HepG2 (cell line): ENCODE results near the gene DHRS1. TPM values are rescaled to one million over a fixed set of nuclear protein-coding genes. Genes with fewer than 3 reads are reported as not detected.

Experiments used
- CBFB ChIP-seq: sonication (generic); formaldehyde crosslinking; IDR thresholded peaks from 2 replicates; pipeline ENCODE4 v1.4.0; 2020; ENCODE audit warnings: missing genetic modification reagents
- ESRRA ChIP-seq: sonication (generic); formaldehyde crosslinking; IDR thresholded peaks from 2 replicates; pipeline ENCODE4 v1.5.1; 2020; ENCODE audit warnings: mild to moderate bottlenecking, low read depth, missing genetic modification reagents
- GATAD2A ChIP-seq: IDR thresholded peaks from 2 replicates; pipeline ENCODE4 v1.6.1; 2016
- HNRNPLL ChIP-seq: fragments of 200-400 bp; formaldehyde crosslinking; IDR thresholded peaks from 2 replicates; pipeline ENCODE4 v1.6.1; 2017; ENCODE audit warnings: mild to moderate bottlenecking, low read depth, low read length; ENCODE audit not compliant: poor library complexity, severe bottlenecking
- MATR3 ChIP-seq: sonication (generic); formaldehyde crosslinking; IDR thresholded peaks from 2 replicates; pipeline ENCODE4 v1.4.0; 2020; ENCODE audit warnings: missing genetic modification reagents
- MIER3 ChIP-seq: IDR thresholded peaks from 2 replicates; pipeline ENCODE4 v1.6.1; 2016; ENCODE audit warnings: missing compliant biosample characterization, borderline replicate concordance
- NCOA2 ChIP-seq: sonication (generic); formaldehyde crosslinking; IDR thresholded peaks from 2 replicates; pipeline ENCODE4 v1.8.0; 2022; ENCODE audit warnings: inconsistent platforms
- RAD51 ChIP-seq: fragments of 450-650 bp; IDR thresholded peaks from 2 replicates; pipeline ENCODE4 v1.6.1; 2016; ENCODE audit warnings: borderline replicate concordance
- RBFOX2 ChIP-seq: fragments of 200-400 bp; formaldehyde crosslinking; IDR thresholded peaks from 2 replicates; pipeline ENCODE4 v1.6.1; 2017; ENCODE audit warnings: low read depth, mild to moderate bottlenecking, low read length
- SNAPC2 ChIP-seq: sonication (generic); formaldehyde crosslinking; IDR thresholded peaks from 2 replicates; pipeline ENCODE4 v1.8.1; 2022; ENCODE audit warnings: mild to moderate bottlenecking, missing genetic modification reagents
- SOX13 ChIP-seq, 3 experiments: fragments of 450-650 bp in 1 of 3; sonication (generic) in 1 of 3; formaldehyde crosslinking in 1 of 3; IDR thresholded peaks in 2 of 3; conservative IDR thresholded peaks in 1 of 3; 2 replicates each; pipeline versions ENCODE4 v1.5.0 to v1.6.1; 2016 to 2020; ENCODE audit warnings: antibody characterized with exemption in 1 of 3, mild to moderate bottlenecking in 1 of 3, missing compliant biosample characterization in 1 of 3, missing genetic modification reagents in 1 of 3, moderate library complexity in 1 of 3
- YY1 ChIP-seq: IDR thresholded peaks from 2 replicates; pipeline ENCODE4 v1.6.1; 2011; ENCODE audit warnings: low read length, low read depth, moderate library complexity, mild to moderate bottlenecking; ENCODE audit not compliant: insufficient read depth, insufficient replicate concordance
- ZMYM2 ChIP-seq: sonication (generic); formaldehyde crosslinking; IDR thresholded peaks from 2 replicates; pipeline ENCODE4 v1.8.0; 2022; ENCODE audit warnings: mild to moderate bottlenecking, missing genetic modification reagents
- ZNF136 ChIP-seq: sonication (generic); formaldehyde crosslinking; IDR thresholded peaks from 2 replicates; pipeline ENCODE4 v1.8.1; 2022; ENCODE audit warnings: low read depth, mild to moderate bottlenecking, moderate library complexity, missing genetic modification reagents
- ZNF143 ChIP-seq: sonication (generic); formaldehyde crosslinking; IDR thresholded peaks from 2 replicates; pipeline ENCODE4 v1.4.0; 2020; ENCODE audit warnings: missing genetic modification reagents
- ZNF329 ChIP-seq: sonication (generic); formaldehyde crosslinking; IDR thresholded peaks from 2 replicates; pipeline ENCODE4 v1.9.0; 2021; ENCODE audit warnings: low read depth, mild to moderate bottlenecking, missing genetic modification reagents
- ZNF33A ChIP-seq: sonication (generic); formaldehyde crosslinking; IDR thresholded peaks from 2 replicates; pipeline ENCODE4 v1.5.1; 2020; ENCODE audit warnings: missing genetic modification reagents, mild to moderate bottlenecking, moderate library complexity, borderline replicate concordance
- ZNF383 ChIP-seq: sonication (generic); formaldehyde crosslinking; IDR thresholded peaks from 2 replicates; pipeline ENCODE4 v1.4.0; 2020; ENCODE audit warnings: missing genetic modification reagents, mild to moderate bottlenecking, borderline replicate concordance
- ZNF841 ChIP-seq: sonication (generic); formaldehyde crosslinking; IDR thresholded peaks from 2 replicates; pipeline ENCODE4 v1.8.1; 2023; ENCODE audit warnings: missing genetic modification reagents, borderline replicate concordance
- polyA plus RNA-seq, 8 experiments: library from polyadenylated mRNA; depleted of rRNA in 3 of 8; stranded (reverse) in 7 of 8; unstranded in 1 of 8; fragments of >200 nt; fragmentation: Illumina TruSeq in 4 of 8; extraction: Trizol in 4 of 8; gene quantifications; 2 replicates each; pipeline versions ENCODE4 v1.2.1 to v1.2.3, GENCODE V29; 2011 to 2016; ENCODE audit warnings: low read depth in 4 of 8, missing spikeins in 1 of 8, mixed read lengths in 1 of 8; ENCODE audit not compliant: insufficient read depth in 1 of 8
- total RNA-seq, 5 experiments: library from RNA; depleted of rRNA; stranded (reverse); fragments of >200 nt; fragmentation: Illumina TruSeq; extraction: Trizol; gene quantifications; 2 replicates each; pipeline ENCODE4 v1.2.3, GENCODE V29; 2016; ENCODE audit warnings: low read depth in 1 of 5
- TF ChIP-seq, protein P1 (sequence below): sonication (generic); formaldehyde crosslinking; IDR thresholded peaks from 2 replicates; pipeline ENCODE4 v1.4.0; 2020; ENCODE audit warnings: missing genetic modification reagents
- TF ChIP-seq, protein P2 (sequence below): sonication (generic); formaldehyde crosslinking; conservative IDR thresholded peaks from 2 replicates; pipeline ENCODE4 v1.4.0; 2020; ENCODE audit warnings: missing genetic modification reagents

The DHRS1 gene
- total and polyA plus RNA-seq, 2 of the 13 experiments (the other 11 are each of a cell fraction or from before 2014, with no cell fraction given) = 49.8 to 60.8 TPM

GRCh38 chr14:24299255-24300191, at the start of gene DHRS1, which contains the start of gene NOP9 (continued):
- TF ChIP-seq RAD51 (no peak), ZMYM2 (CRISPR knock-in tag) (no peak), CBFB (peak; percentile 72; the same call in 1 of the 2 replicates), ZNF329 (peak; percentile 82; the same call in 1 of the 2 replicates), ESRRA (CRISPR knock-in tag) (peak; percentile 67; the same call in 1 of the 2 replicates), ZNF33A (CRISPR knock-in tag) (no peak), ZNF143 (CRISPR knock-in tag) (peak; percentile 70; the same call in 1 of the 2 replicates), ZNF841 (CRISPR knock-in tag) (no peak), ZNF383 (peak; percentile 99; the same call in 1 of the 2 replicates), RBFOX2 (peak; percentile 94), SNAPC2 (CRISPR knock-in tag) (peak; percentile 82; the same call in 1 of the 2 replicates), ZNF136 (CRISPR knock-in tag) (peak; percentile 98), SOX13 (IDR thresholded peaks at IDR 0.05) (peak; percentile 46), SOX13 (CRISPR knock-in tag; conservative IDR thresholded peaks at IDR 0.05 in 1 of 2, IDR thresholded peaks at IDR 0.05 in 1 of 2) (peak in 1 of 2 experiments; percentile 75; a peak in 3 of 4 replicates), YY1 (peak; percentile 85), NCOA2 (peak; percentile 64; the same call in 1 of the 2 replicates), MIER3 (CRISPR knock-in tag) (peak; percentile 94), MATR3 (CRISPR knock-in tag) (peak; percentile 66; the same call in 1 of the 2 replicates), HNRNPLL (peak; percentile 94), GATAD2A (peak; percentile 79)
- TF ChIP-seq, protein P1, sequence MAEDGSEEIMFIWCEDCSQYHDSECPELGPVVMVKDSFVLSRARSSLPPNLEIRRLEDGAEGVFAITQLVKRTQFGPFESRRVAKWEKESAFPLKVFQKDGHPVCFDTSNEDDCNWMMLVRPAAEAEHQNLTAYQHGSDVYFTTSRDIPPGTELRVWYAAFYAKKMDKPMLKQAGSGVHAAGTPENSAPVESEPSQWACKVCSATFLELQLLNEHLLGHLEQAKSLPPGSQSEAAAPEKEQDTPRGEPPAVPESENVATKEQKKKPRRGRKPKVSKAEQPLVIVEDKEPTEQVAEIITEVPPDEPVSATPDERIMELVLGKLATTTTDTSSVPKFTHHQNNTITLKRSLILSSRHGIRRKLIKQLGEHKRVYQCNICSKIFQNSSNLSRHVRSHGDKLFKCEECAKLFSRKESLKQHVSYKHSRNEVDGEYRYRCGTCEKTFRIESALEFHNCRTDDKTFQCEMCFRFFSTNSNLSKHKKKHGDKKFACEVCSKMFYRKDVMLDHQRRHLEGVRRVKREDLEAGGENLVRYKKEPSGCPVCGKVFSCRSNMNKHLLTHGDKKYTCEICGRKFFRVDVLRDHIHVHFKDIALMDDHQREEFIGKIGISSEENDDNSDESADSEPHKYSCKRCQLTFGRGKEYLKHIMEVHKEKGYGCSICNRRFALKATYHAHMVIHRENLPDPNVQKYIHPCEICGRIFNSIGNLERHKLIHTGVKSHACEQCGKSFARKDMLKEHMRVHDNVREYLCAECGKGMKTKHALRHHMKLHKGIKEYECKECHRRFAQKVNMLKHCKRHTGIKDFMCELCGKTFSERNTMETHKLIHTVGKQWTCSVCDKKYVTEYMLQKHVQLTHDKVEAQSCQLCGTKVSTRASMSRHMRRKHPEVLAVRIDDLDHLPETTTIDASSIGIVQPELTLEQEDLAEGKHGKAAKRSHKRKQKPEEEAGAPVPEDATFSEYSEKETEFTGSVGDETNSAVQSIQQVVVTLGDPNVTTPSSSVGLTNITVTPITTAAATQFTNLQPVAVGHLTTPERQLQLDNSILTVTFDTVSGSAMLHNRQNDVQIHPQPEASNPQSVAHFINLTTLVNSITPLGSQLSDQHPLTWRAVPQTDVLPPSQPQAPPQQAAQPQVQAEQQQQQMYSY (CRISPR knock-in tag) = peak; percentile 86
- TF ChIP-seq, protein P2, sequence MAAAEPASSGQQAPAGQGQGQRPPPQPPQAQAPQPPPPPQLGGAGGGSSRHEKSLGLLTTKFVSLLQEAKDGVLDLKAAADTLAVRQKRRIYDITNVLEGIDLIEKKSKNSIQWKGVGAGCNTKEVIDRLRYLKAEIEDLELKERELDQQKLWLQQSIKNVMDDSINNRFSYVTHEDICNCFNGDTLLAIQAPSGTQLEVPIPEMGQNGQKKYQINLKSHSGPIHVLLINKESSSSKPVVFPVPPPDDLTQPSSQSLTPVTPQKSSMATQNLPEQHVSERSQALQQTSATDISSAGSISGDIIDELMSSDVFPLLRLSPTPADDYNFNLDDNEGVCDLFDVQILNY (CRISPR knock-in tag) = peak; percentile 76
